H1 (cell line): Measurements from ENCODE around the gene BAZ2B. TPM values are rescaled to one million over a fixed set of nuclear protein-coding genes. Genes with fewer than 3 reads are reported as not detected.

Source experiments
- KDM1A ChIP-seq: fragments of 200-600, 300-600 bp; sonication (generic); IDR thresholded peaks from 2 replicates; pipeline ENCODE4 v1.7.1; 2016; ENCODE audit warnings: mild to moderate bottlenecking, low read length, borderline replicate concordance
- POLR2AphosphoS5 ChIP-seq: IDR thresholded peaks from 2 replicates; pipeline ENCODE4 v1.6.1; 2011; ENCODE audit warnings: low read depth, low read length
- polyA plus RNA-seq, 7 experiments: library from polyadenylated mRNA; depleted of rRNA in 3 of 7; stranded (reverse) in 5 of 7; unstranded in 2 of 7; fragments of >200 nt in 5 of 7; fragments of 200-250 nt in 2 of 7; gene quantifications; 1 replicate in 5 of 7; 2 replicates in 1 of 7; 4 replicates in 1 of 7; pipeline versions ENCODE4 v1.2.1 to v1.2.3, GENCODE V29; 2011 to 2013; ENCODE audit warnings: missing spikeins in 2 of 7, mixed read lengths in 2 of 7
- total RNA-seq: library from RNA; stranded (reverse); fragmentation: NEBNext Ultra II Directional; extraction: Animal tissue kit (Norgen Biotek cat#: 25700); gene quantifications from 2 replicates; pipeline ENCODE4 v1.2.1, GENCODE V29; 2021

The BAZ2B gene
- total and polyA plus RNA-seq, 2 of the 8 experiments (the other 6 are each of a cell fraction or from before 2014, with no cell fraction given) = 15.2 to 46.3 TPM

- TF ChIP-seq KDM1A (no peak), POLR2AphosphoS5 (no peak)
Observed at GRCh38 chr2:159396799-159397198, 219.5 kb downstream of the BAZ2B start (continued).
